Measurements from ENCODE around the gene CSNK1D.

Gene CSNK1D

GRCh38 chr17:82201498-82201910 is 72.0 kb downstream of the CSNK1D start:
- no peak for TF ChIP-seq ZEB2 (tag by site-specific recombination; IDR thresholded peaks at IDR 0.05)
- peak; percentile 61 for TF ChIP-seq ZBTB44 (tag by site-specific recombination; IDR thresholded peaks at IDR 0.05)
- TF ChIP-seq ZBTB6 (tag by site-specific recombination; IDR thresholded peaks at IDR 0.05), result 0 out of 2 replicates have a peak, but pooled peaks have one; percentile 16
- no peak for TF ChIP-seq ZNF24 (tag by site-specific recombination; IDR thresholded peaks at IDR 0.05)
- TF ChIP-seq EGR2 (tag by site-specific recombination; IDR thresholded peaks at IDR 0.05; ENCODE audit: low read depth), result 0 out of 2 replicates have a peak, but pooled peaks have one; percentile 5
- no peak for TF ChIP-seq ZNF426 (tag by site-specific recombination; IDR thresholded peaks at IDR 0.05)
- no peak for TF ChIP-seq GLIS1 (tag by site-specific recombination; IDR thresholded peaks at IDR 0.05)
- no peak for TF ChIP-seq ZNF677 (tag by site-specific recombination; IDR thresholded peaks at IDR 0.05)
- TF ChIP-seq ZBTB48 (tag by site-specific recombination; IDR thresholded peaks at IDR 0.05), result no peak
- TF ChIP-seq ZNF585B (tag by site-specific recombination; IDR thresholded peaks at IDR 0.05), result no peak
- no peak for TF ChIP-seq ZNF558 (tag by site-specific recombination; IDR thresholded peaks at IDR 0.05)
- ChIA-PET POLR2A (interaction anchor here (1.6 kb wide), 1 partner anchor 164 kb away, joined by 3 read pairs; the partner anchor contains the start of gene DCXR), CTCF (interaction anchor here (0.5 to 1.2 kb wide), 3 partner anchors 35 to 204 kb away, joined by 3 to 5 read pairs (median 4); no protein-coding TSS in a partner anchor)
- H3K9me3 ChIP-seq (ENCODE audit: control insufficient read depth, insufficient read depth, low read depth, low read length), result no peaks in the 10 kb centered on the region
- peaks cover 5% of the 10 kb centered on the region; the same call in 1 of the 2 replicates for H3K4me1 ChIP-seq (ENCODE audit: control insufficient read depth, insufficient read depth, low read length)
- H3K27ac ChIP-seq (ENCODE audit: extremely low read depth, low read depth, low read length), result no peak overlapping the region
- no peak overlapping the region for H3K4me3 ChIP-seq (ENCODE audit: low read depth, low read length)
- peaks cover 9 to 43% of the 10 kb centered on the region in 2 experiments for H3K36me3 ChIP-seq (ENCODE audit: control insufficient read depth in 2 of 2, insufficient read depth in 1 of 2, low read length in 2 of 2)

- no peak overlapping the region for H3K4me3 ChIP-seq (ENCODE audit: low read depth, low read length)
- peaks cover 9 to 49% of the 10 kb centered on the region in 2 experiments for H3K36me3 ChIP-seq (ENCODE audit: control insufficient read depth in 2 of 2, insufficient read depth in 1 of 2, low read length in 2 of 2)
- CTCF ChIA-PET, result interaction anchor here (0.8 to 1.2 kb wide), 3 partner anchors 15 to 203 kb away, joined by 3 to 5 read pairs (median 4); no protein-coding TSS in a partner anchor
- H3K4me1 ChIP-seq (ENCODE audit: control insufficient read depth, insufficient read depth, low read length), result no peaks in the 10 kb centered on the region
- H3K27ac ChIP-seq (ENCODE audit: extremely low read depth, low read depth, low read length), result no peak overlapping the region
- no peaks in the 10 kb centered on the region for H3K9me3 ChIP-seq (ENCODE audit: control insufficient read depth, insufficient read depth, low read depth, low read length)
- TF ChIP-seq GLIS2 (tag by site-specific recombination; IDR thresholded peaks at IDR 0.05) (no peak), ZNF416 (tag by site-specific recombination; IDR thresholded peaks at IDR 0.05) (no peak), ZNF132 (tag by site-specific recombination; IDR thresholded peaks at IDR 0.05; ENCODE audit: borderline replicate concordance) (no peak), ZNF626 (tag by site-specific recombination; IDR thresholded peaks at IDR 0.05) (no peak), ZNF501 (tag by site-specific recombination; IDR thresholded peaks at IDR 0.05) (no peak), SCRT1 (tag by site-specific recombination; IDR thresholded peaks at IDR 0.05; ENCODE audit: borderline replicate concordance) (no peak), ZFP41 (tag by site-specific recombination; IDR thresholded peaks at IDR 0.05; ENCODE audit: borderline replicate concordance) (no peak), ZNF514 (tag by site-specific recombination; IDR thresholded peaks at IDR 0.05) (no peak), ZNF148 (tag by site-specific recombination; IDR thresholded peaks at IDR 0.05; ENCODE audit: borderline replicate concordance) (no peak), ZSCAN4 (tag by site-specific recombination; IDR thresholded peaks at IDR 0.05) (no peak), ZNF549 (tag by site-specific recombination; IDR thresholded peaks at IDR 0.05) (no peak)
- POLR2A ChIA-PET, result interaction anchor here (1.6 kb wide), 1 partner anchor 163 kb away, joined by 3 read pairs; the partner anchor contains the start of gene DCXR
These were observed 72.6 kb downstream of the CSNK1D start for GRCh38 chr17:82200743-82201497.
